Measurements from ENCODE around the gene SPATA20. TPM values are rescaled to one million over a fixed set of nuclear protein-coding genes. Genes with fewer than 3 reads are reported as not detected.

The SPATA20 gene
- total and polyA plus RNA-seq, 2 of the 4 experiments (the other 2 are of a cell fraction) = 17.0 to 35.0 TPM

DNA sequence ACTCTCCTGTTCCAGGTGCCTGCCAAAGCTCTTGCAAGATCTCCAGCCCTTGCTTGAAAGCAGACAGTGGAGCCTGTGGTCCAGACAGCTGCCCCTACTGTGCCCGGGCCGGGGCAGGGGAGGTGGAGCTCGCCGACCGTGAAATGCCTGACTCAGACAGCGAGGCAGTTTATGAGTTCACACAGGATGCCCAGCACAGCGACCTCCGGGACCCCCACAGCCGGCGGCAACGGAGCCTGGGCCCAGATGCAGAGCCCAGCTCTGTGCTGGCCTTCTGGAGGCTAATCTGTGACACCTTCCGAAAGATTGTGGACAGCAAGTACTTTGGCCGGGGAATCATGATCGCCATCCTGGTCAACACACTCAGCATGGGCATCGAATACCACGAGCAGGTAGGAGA is 31.2 kb downstream of the SPATA20 start:
- Histone ChIP-seq H3K9ac (ENCODE audit: low read depth, low read length) (no peak overlapping the region), H4K5ac (ENCODE audit: low read depth, low read length) (no peak overlapping the region), H3K4me2 (ENCODE audit: low read depth, low read length) (no peak overlapping the region), H3K27me3 (ENCODE audit: control insufficient read depth, insufficient read depth, low read length) (peaks cover 56% of the 10 kb centered on the region), H2AK5ac (ENCODE audit: low read depth, low read length) (no peak overlapping the region), H4K8ac (ENCODE audit: low read depth in 2 of 2, low read length in 2 of 2) (no peak overlapping the region), H3K4me3 (ENCODE audit: insufficient read depth, low read depth, low read length) (no peak overlapping the region), H3K4me1 (ENCODE audit: control insufficient read depth, insufficient read depth, low read length) (no peaks in the 10 kb centered on the region), H2BK20ac (ENCODE audit: low read depth, low read length) (no peak overlapping the region), H3K36me3 (ENCODE audit: control insufficient read depth, insufficient read depth, low read length) (no peaks in the 10 kb centered on the region), H3K56ac (ENCODE audit: extremely low read depth, insufficient read depth, low read length) (no peak overlapping the region), H3K4ac (ENCODE audit: low read depth, low read length) (no peak overlapping the region), H3K27ac (ENCODE audit: insufficient read depth, low read length) (no peak overlapping the region), H2AFZ (replicated peaks; ENCODE audit: low read length, poor library complexity) (no peak overlapping the region), H3K9me3 (ENCODE audit: control insufficient read depth, insufficient read depth, low read length) (no peaks in the 10 kb centered on the region), H2AK9ac (replicated peaks; ENCODE audit: low read depth, low read length, poor library complexity) (no peak overlapping the region), H4K91ac (ENCODE audit: insufficient read depth, low read depth, low read length) (no peak overlapping the region), H2BK120ac (ENCODE audit: low read depth, low read length) (no peak overlapping the region), H3K79me1 (ENCODE audit: low read depth in 1 of 2, low read length in 2 of 2) (no peaks in the 10 kb centered on the region), H3K18ac (ENCODE audit: low read depth, low read length) (no peak overlapping the region), H4K20me1 (ENCODE audit: insufficient read depth, low read length) (no peaks in the 10 kb centered on the region), H2BK5ac (ENCODE audit: low read depth, low read length, poor library complexity, severe bottlenecking) (no peak overlapping the region), H3K23ac (ENCODE audit: low read depth, low read length) (no peak overlapping the region), H3K14ac (replicated peaks; ENCODE audit: low read depth, low read length) (no peak overlapping the region), H2BK15ac (ENCODE audit: low read depth, low read length) (no peak overlapping the region), H3K9me1 (ENCODE audit: insufficient read depth, low read length) (no peaks in the 10 kb centered on the region)
- POLR2A ChIA-PET (ENCODE audit: unreplicated experiment) = no interaction called here
- ATAC-seq (ENCODE audit: low read depth) = no peak
- BruUV-seq (replicated peaks) = no TSS peak
- intact Hi-C loops (cut with micrococcal nuclease) (no loop called here), in situ Hi-C loops (cut with MboI; ENCODE audit: low sequenced_read_pairs) (no loop called here), dilution Hi-C loops (cut with HindIII; ENCODE audit: low sequenced_read_pairs, unreplicated experiment) (no loop called here)
- TF ChIP-seq, protein P1, sequence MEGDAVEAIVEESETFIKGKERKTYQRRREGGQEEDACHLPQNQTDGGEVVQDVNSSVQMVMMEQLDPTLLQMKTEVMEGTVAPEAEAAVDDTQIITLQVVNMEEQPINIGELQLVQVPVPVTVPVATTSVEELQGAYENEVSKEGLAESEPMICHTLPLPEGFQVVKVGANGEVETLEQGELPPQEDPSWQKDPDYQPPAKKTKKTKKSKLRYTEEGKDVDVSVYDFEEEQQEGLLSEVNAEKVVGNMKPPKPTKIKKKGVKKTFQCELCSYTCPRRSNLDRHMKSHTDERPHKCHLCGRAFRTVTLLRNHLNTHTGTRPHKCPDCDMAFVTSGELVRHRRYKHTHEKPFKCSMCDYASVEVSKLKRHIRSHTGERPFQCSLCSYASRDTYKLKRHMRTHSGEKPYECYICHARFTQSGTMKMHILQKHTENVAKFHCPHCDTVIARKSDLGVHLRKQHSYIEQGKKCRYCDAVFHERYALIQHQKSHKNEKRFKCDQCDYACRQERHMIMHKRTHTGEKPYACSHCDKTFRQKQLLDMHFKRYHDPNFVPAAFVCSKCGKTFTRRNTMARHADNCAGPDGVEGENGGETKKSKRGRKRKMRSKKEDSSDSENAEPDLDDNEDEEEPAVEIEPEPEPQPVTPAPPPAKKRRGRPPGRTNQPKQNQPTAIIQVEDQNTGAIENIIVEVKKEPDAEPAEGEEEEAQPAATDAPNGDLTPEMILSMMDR (conservative IDR thresholded peaks at IDR 0.05; ENCODE audit: low read depth, low read length) = no peak
- TF ChIP-seq MAFK (IDR thresholded peaks at IDR 0.05; ENCODE audit: low read depth, low read length) (no peak), BHLHE40 (IDR thresholded peaks at IDR 0.05; ENCODE audit: low read depth, low read length) (no peak), MAZ (IDR thresholded peaks at IDR 0.05; ENCODE audit: borderline replicate concordance, low read depth, low read length) (no peak), RCOR1 (IDR thresholded peaks at IDR 0.05; ENCODE audit: insufficient replicate concordance, low read length) (no peak), NFE2L2 (IDR thresholded peaks at IDR 0.05; ENCODE audit: low read depth, low read length) (no peak), RAD21 (IDR thresholded peaks at IDR 0.05; ENCODE audit: low read length) (no peak), CEBPB (IDR thresholded peaks at IDR 0.05; ENCODE audit: low read depth, low read length) (no peak), SMC3 (IDR thresholded peaks at IDR 0.05; ENCODE audit: low read depth, low read length) (no peak), CHD1 (IDR thresholded peaks at IDR 0.05; ENCODE audit: low read depth, low read length) (no peak), RFX5 (IDR thresholded peaks at IDR 0.05; ENCODE audit: low read depth, low read length) (no peak), FOS (IDR thresholded peaks at IDR 0.05; ENCODE audit: low read depth, low read length) (no peak), MXI1 (IDR thresholded peaks at IDR 0.05; ENCODE audit: borderline replicate concordance, low read depth, low read length) (no peak)
- TF ChIP-seq, protein P2, sequence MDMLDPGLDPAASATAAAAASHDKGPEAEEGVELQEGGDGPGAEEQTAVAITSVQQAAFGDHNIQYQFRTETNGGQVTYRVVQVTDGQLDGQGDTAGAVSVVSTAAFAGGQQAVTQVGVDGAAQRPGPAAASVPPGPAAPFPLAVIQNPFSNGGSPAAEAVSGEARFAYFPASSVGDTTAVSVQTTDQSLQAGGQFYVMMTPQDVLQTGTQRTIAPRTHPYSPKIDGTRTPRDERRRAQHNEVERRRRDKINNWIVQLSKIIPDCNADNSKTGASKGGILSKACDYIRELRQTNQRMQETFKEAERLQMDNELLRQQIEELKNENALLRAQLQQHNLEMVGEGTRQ (IDR thresholded peaks at IDR 0.05; ENCODE audit: low read depth, low read length) = no peak
- TF ChIP-seq, protein P3, sequence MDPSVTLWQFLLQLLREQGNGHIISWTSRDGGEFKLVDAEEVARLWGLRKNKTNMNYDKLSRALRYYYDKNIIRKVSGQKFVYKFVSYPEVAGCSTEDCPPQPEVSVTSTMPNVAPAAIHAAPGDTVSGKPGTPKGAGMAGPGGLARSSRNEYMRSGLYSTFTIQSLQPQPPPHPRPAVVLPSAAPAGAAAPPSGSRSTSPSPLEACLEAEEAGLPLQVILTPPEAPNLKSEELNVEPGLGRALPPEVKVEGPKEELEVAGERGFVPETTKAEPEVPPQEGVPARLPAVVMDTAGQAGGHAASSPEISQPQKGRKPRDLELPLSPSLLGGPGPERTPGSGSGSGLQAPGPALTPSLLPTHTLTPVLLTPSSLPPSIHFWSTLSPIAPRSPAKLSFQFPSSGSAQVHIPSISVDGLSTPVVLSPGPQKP (IDR thresholded peaks at IDR 0.05; ENCODE audit: borderline replicate concordance, low read depth, low read length) = no peak
- no peak for DNase-seq
- CTCF ChIA-PET = no interaction called here
- 77% methylated on average over 8 of the region's 16 CpGs; no CpG with 5 or more reads in 1 of the 2 experiments for WGBS, 2 experiments (ENCODE audit: extremely low coverage in 2 of 2, insufficient read length in 1 of 2)
